Astrocyte of the spinal cord (primary cell): Measurements from ENCODE around the gene HMGCL.

Experiments used
- DNase-seq: peaks from one replicate; pipeline ENCODE4 v3.0.0; 2011; ENCODE audit warnings: low read depth, low spot score
- H3K4me3 ChIP-seq: 2 replicates; pipeline ENCODE4 v1.5.1; 2011; ENCODE audit warnings: low read depth, mild to moderate bottlenecking, low read length, moderate library complexity
- in situ Hi-C: cut with HindIII; loops from 2 replicates; pipeline ENCODE4 v1.10.0; 2017; ENCODE audit warnings: low sequenced_read_pairs
- TF ChIP-seq, protein P1 (sequence below): IDR thresholded peaks from 2 replicates; pipeline ENCODE4 v1.5.1; 2012; ENCODE audit warnings: low read depth, mild to moderate bottlenecking, low read length, inconsistent platforms

HMGCL gene

DNA sequence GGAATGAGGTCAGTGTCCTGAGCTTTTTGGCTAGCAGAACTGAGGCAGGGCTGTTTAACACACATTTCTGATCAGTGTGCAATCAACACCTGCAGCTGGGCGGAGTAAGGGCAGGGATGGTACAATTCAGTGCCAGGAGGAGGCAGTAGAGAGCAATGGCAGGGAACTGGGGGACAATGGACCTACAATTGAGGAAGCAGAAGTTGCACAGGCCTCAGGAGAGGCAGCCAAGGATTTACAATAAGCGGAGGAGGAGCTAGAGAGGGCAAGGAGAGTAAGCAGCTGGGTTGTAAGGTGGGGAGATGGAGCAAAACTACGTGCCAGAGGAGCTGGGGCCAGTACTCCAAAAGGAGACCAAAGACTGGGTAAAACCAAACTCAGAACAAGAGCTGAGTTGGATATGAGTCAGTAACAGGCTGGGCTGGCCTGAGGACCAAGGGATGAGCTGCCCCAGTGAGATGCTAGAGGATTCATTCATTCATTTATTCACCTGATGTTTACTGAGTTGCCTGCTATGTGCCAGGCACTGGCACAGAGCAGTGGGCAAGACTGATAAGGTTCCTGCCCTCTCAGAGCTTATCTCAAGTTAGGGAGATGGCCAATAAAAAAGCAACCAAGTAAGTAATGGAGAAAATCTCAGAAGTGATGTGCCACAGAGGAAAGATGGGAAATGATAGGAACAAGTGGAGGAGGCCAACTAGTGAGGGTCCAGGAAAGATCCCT lies 14.2 kb downstream of the HMGCL start:
- no peak overlapping the region for H3K4me3 ChIP-seq
- in situ Hi-C loops: no loop called here
- no peak for DNase-seq
- TF ChIP-seq, protein P1, sequence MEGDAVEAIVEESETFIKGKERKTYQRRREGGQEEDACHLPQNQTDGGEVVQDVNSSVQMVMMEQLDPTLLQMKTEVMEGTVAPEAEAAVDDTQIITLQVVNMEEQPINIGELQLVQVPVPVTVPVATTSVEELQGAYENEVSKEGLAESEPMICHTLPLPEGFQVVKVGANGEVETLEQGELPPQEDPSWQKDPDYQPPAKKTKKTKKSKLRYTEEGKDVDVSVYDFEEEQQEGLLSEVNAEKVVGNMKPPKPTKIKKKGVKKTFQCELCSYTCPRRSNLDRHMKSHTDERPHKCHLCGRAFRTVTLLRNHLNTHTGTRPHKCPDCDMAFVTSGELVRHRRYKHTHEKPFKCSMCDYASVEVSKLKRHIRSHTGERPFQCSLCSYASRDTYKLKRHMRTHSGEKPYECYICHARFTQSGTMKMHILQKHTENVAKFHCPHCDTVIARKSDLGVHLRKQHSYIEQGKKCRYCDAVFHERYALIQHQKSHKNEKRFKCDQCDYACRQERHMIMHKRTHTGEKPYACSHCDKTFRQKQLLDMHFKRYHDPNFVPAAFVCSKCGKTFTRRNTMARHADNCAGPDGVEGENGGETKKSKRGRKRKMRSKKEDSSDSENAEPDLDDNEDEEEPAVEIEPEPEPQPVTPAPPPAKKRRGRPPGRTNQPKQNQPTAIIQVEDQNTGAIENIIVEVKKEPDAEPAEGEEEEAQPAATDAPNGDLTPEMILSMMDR: peak; percentile 74

DNA sequence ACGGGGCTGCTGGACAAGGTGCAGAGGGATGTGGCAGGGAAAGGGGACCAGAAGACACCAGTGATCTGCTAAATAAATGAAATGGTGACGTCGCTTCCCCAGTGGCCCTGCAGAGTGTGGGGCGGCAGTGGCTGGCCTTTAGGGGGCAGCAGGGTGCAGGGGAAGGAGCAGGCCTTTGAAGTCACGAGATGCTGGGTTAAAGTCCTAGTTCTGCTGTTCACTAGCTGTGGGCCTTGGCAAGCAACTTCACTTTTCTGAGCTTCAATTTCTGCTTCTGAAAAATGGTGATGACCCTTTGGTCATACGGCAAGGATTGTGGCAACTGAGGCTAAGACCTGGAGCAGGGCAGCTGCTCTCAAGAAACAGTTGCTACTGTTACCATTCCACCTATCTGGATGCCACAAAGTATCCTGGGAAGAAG lies 15.5 kb downstream of the HMGCL start:
- DNase-seq: peak; percentile 62
- in situ Hi-C loops: no loop called here
- TF ChIP-seq, protein P1: peak; percentile 88
- no peak overlapping the region for H3K4me3 ChIP-seq

DNA sequence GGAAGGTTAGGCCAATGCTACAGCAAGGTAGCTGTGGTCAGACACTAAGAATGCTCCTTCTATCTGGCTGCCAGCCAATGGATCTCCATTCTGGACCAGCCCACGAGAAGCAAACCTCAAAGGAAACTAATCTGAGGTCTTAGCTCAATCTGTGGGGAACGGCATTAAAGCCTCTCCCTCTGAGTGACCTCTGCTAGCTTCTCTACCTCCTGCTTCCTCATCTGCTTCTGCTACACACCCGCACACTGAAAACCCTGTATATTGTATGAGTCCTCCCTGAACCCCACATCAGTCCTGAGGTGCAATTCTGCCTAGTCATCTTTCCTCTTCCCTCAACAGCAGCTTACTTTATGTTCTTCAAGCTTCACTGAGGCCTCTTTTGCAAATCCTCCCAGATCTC lies 17.8 kb downstream of the HMGCL start:
- H3K4me3 ChIP-seq: no peak overlapping the region
- DNase-seq: no peak
- TF ChIP-seq, protein P1: no peak
- in situ Hi-C loops: no loop called here

DNA sequence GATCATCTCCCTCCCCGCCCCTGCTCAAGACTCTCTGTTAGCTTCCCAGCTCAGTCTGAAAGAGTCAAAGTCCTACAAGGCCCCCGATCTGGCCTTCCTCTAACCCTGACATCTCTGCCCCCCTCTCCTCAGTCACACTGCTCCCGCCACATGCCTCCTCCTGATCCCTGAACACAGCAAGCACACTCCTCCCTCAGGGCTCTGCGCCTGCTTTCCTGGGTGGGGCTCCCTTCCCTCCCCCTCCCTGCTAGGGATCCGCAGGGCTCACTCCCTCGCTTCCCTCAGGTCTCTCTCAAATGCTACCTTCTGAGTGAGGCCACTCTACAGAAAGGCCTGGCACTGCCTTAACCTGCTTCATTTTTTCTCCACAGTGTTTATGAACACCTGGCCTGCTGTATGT lies 18.9 kb downstream of the HMGCL start:
- TF ChIP-seq, protein P1: no peak
- in situ Hi-C loops: no loop called here
- no peak overlapping the region for H3K4me3 ChIP-seq
- DNase-seq: no peak

DNA sequence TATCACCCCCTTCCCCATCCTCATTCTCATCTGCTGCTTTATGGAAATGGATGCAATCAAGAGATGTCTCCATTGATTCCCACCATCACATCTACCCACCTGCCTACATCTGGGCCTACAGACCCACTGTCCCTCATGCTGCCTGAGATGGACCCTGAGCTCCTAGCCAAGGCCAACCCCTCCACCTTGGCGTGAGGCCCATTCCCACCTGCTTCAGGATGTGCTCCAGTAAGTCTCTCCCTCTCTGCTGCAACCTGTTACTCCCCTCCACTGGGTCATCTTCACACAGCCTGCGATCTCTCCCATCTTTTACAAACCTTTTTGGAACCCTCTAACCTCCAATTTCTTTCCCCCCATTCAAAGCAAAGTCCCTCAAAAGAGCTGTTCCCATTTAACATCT lies 20.2 kb downstream of the HMGCL start:
- DNase-seq: no peak
- TF ChIP-seq, protein P1: no peak
- in situ Hi-C loops: no loop called here
- H3K4me3 ChIP-seq: no peak overlapping the region

DNA sequence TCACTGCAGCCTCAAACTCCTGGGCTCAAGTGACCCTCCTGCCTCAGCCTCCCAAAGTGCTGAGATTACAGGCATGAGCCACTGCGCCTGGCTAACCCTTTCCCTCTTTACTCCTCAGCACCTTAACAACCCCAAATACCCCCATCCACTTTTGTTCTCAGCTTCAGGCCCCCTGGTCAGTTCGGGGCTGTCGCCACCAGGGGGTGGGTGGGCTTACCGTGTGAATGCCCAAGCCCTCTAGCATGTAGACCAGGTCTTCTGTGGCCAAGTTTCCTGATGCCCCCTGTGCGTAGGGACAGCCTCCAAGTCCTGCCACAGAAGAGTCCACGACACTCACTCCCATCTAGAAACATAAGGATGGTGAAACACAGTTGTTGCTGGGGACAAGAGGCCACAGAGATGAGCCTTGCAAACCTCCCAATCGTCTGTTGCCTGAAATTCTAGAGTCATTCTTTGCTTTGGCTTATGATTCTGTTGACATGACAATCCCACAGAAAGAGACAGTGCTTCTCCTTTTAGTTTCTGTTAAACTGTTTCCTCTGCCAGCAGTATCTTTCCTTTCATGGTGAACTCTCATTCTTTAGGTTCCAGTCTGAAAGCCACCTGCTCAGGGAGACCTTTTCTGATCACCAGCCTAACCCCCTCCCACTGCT lies 20.9 kb downstream of the HMGCL start:
- no peak overlapping the region for H3K4me3 ChIP-seq
- no peak for DNase-seq
- in situ Hi-C loops: no loop called here
- TF ChIP-seq, protein P1: peak; percentile 17
